ENCODE results near the gene DHX16.

DNA sequence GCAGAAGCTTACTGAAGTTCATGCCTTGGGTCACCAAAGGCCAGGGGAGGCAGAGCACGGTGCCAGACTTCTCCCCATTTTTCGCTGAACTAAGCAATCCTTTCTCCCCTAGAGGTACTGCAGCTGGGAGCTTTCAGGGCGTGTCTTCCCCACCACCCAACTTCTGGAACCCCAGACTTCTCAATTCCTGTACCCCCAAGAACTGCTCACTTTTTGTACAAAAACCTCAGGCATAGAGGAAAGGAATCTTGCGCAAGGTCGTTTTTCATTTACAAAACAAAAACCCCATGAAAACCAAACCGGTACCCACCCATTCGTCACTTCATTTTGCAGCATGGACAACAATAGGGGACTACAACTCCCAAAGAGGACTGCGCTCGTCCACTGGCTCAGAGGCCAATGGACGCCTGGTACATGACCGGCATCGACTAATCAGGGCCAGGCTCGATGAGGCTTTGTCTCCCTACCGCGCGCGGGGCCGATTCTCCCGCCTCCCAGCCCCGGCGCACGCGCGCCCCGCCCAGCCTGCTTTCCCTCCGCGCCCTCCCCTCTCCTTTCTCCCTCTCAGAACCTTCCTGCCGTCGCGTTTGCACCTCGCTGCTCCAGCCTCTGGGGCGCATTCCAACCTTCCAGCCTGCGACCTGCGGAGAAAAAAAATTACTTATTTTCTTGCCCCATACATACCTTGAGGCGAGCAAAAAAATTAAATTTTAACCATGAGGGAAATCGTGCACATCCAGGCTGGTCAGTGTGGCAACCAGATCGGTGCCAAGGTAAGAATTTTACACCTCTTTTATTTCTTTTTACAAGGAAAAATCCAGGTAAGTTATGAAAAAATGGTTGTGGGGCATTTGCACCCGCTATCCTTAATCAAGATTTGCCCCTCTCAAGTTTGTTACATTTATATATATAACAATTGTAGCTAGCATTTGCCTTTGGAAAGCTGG lies 47.3 kb upstream of the DHX16 start, which contains the start of gene TUBB:
- TF ChIP-seq, protein P1, sequence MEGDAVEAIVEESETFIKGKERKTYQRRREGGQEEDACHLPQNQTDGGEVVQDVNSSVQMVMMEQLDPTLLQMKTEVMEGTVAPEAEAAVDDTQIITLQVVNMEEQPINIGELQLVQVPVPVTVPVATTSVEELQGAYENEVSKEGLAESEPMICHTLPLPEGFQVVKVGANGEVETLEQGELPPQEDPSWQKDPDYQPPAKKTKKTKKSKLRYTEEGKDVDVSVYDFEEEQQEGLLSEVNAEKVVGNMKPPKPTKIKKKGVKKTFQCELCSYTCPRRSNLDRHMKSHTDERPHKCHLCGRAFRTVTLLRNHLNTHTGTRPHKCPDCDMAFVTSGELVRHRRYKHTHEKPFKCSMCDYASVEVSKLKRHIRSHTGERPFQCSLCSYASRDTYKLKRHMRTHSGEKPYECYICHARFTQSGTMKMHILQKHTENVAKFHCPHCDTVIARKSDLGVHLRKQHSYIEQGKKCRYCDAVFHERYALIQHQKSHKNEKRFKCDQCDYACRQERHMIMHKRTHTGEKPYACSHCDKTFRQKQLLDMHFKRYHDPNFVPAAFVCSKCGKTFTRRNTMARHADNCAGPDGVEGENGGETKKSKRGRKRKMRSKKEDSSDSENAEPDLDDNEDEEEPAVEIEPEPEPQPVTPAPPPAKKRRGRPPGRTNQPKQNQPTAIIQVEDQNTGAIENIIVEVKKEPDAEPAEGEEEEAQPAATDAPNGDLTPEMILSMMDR (conservative IDR thresholded peaks at IDR 0.05; ENCODE audit: low read depth, low read length), result no peak
- no peak for TF ChIP-seq EZH2 (IDR thresholded peaks at IDR 0.05; ENCODE audit: borderline replicate concordance, low read depth, low read length, poor library complexity, severe bottlenecking)

All from A673 (cell line).